Hepatocyte (in vitro differentiated cells): ENCODE data around the gene GNAO1. TPM values are rescaled to one million over a fixed set of nuclear protein-coding genes. Genes with fewer than 3 reads are reported as not detected.

ENCODE experiments used
- DNase-seq: peaks from one replicate; pipeline ENCODE4 v3.0.0-alpha.2; 2016; ENCODE audit warnings: low spot score
- H2AFZ ChIP-seq: fragments of 200-600 bp; sonication (generic); 2 replicates; pipeline ENCODE4 v1.6.0; 2016; ENCODE audit warnings: antibody characterized with exemption, mild to moderate bottlenecking
- H3K27ac ChIP-seq: fragments of 200-600 bp; sonication (generic); 2 replicates; pipeline ENCODE4 v1.5.1; 2016; ENCODE audit warnings: mild to moderate bottlenecking
- H3K27me3 ChIP-seq: fragments of 200-600 bp; sonication (generic); 2 replicates; pipeline ENCODE4 v1.6.1; 2016
- H3K36me3 ChIP-seq: fragments of 200-600 bp; sonication (generic); replicated peaks from 2 replicates; pipeline ENCODE4 v1.5.1; 2016; ENCODE audit warnings: low read depth; ENCODE audit not compliant: insufficient read depth
- H3K4me1 ChIP-seq: fragments of 200-600 bp; sonication (generic); 2 replicates; pipeline ENCODE4 v1.5.1; 2016; ENCODE audit warnings: mild to moderate bottlenecking, moderate library complexity; ENCODE audit not compliant: insufficient read depth
- H3K4me2 ChIP-seq: fragments of 200-600 bp; sonication (generic); 2 replicates; pipeline ENCODE4 v1.6.0; 2016
- H3K4me3 ChIP-seq: fragments of 200-600 bp; sonication (generic); 2 replicates; pipeline ENCODE4 v1.5.1; 2016; ENCODE audit warnings: mild to moderate bottlenecking
- H3K79me2 ChIP-seq: fragments of 200-600 bp; sonication (generic); 2 replicates; pipeline ENCODE4 v1.6.0; 2017; ENCODE audit warnings: mild to moderate bottlenecking
- H3K9me2 ChIP-seq: fragments of 200-600 bp; sonication (generic); replicated peaks from 2 replicates; pipeline ENCODE4 v1.6.0; 2017; ENCODE audit warnings: mild to moderate bottlenecking; ENCODE audit not compliant: insufficient read depth
- H3K9me3 ChIP-seq: fragments of 200-600 bp; sonication (generic); 2 replicates; pipeline ENCODE4 v1.5.1; 2016; ENCODE audit warnings: low read depth, mild to moderate bottlenecking
- H4K20me1 ChIP-seq: fragments of 200-600 bp; sonication (generic); 2 replicates; pipeline ENCODE4 v1.6.0; 2016; ENCODE audit warnings: mild to moderate bottlenecking; ENCODE audit not compliant: insufficient read depth, poor library complexity, severe bottlenecking
- EZH2 ChIP-seq: fragments of 200-600 bp; sonication (generic); IDR thresholded peaks from 2 replicates; pipeline ENCODE4 v1.6.1; 2016; ENCODE audit warnings: antibody characterized with exemption, mild to moderate bottlenecking, borderline replicate concordance
- EZH2phosphoT487 ChIP-seq: fragments of 200-600 bp; sonication (generic); IDR thresholded peaks from one replicate; pipeline ENCODE4 v1.6.1; 2018; ENCODE audit warnings: antibody characterized with exemption, mild to moderate bottlenecking, low read depth, moderate library complexity; ENCODE audit not compliant: unreplicated experiment, severe bottlenecking
- WGBS: methylation state at CpG from one replicate; pipeline ENCODE4 v1.1.6; 2016; ENCODE audit warnings: low lambda C conversion rate; ENCODE audit errors: missing lambda C conversion rate; 5-methylcytosine and 5-hydroxymethylcytosine counted together
- polyA plus RNA-seq: library from polyadenylated mRNA; unstranded; fragments of >200 nt; fragmentation: Nextera tagmentation; extraction: Ambion mirVana; gene quantifications from 2 replicates; pipeline ENCODE4 v1.2.1, GENCODE V29; 2016
- total RNA-seq: library from RNA; depleted of rRNA; stranded (reverse); fragments of >200 nt; gene quantifications from 2 replicates; pipeline ENCODE4 v1.2.3, GENCODE V29; 2014
- TF ChIP-seq, protein P1 (sequence below): fragments of 200-600 bp; sonication (generic); IDR thresholded peaks from 2 replicates; pipeline ENCODE4 v1.5.1; 2016; ENCODE audit warnings: antibody characterized with exemption, mild to moderate bottlenecking; ENCODE audit not compliant: poor library complexity

GNAO1 gene
- total and polyA plus RNA-seq, 2 experiments from 2014 or later, result 0.77 to 2.2 TPM

DNA sequence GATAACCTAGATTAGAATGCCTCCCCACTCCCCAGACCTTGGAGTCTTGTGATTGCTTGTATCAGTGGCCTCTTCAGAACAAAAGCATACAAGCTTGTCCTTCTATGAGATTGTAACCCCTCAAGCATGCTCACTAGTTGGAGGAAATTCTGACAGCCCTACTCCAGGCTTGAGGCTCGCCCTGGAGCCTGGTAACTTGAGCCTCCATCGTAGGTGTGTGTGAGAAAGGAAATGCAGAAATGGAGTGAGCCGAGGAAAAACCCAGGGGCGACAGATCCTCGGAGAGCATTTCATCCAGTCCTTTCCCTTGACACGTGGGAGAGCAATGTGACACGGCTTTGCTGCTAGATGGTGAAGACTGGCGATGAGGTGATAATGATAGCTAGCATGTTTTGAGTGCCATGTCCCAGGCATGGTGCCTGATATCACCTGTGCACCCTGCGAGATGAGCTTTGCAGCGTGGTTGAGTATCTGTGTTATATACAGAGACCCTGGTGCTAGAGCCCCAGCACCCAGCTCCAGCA lies 31.2 kb downstream of the GNAO1 start:
- no peak overlapping the region for H3K27ac ChIP-seq
- 53% methylated on average over 10 of the region's 10 CpGs for WGBS
- H3K9me3 ChIP-seq, result no peaks in the 10 kb centered on the region
- H4K20me1 ChIP-seq, result no peaks in the 10 kb centered on the region
- no peaks in the 10 kb centered on the region for H3K9me2 ChIP-seq
- DNase-seq, result no peak
- no peaks in the 10 kb centered on the region for H3K4me1 ChIP-seq
- TF ChIP-seq EZH2phosphoT487, result no peak
- TF ChIP-seq EZH2, result no peak
- TF ChIP-seq, protein P1, sequence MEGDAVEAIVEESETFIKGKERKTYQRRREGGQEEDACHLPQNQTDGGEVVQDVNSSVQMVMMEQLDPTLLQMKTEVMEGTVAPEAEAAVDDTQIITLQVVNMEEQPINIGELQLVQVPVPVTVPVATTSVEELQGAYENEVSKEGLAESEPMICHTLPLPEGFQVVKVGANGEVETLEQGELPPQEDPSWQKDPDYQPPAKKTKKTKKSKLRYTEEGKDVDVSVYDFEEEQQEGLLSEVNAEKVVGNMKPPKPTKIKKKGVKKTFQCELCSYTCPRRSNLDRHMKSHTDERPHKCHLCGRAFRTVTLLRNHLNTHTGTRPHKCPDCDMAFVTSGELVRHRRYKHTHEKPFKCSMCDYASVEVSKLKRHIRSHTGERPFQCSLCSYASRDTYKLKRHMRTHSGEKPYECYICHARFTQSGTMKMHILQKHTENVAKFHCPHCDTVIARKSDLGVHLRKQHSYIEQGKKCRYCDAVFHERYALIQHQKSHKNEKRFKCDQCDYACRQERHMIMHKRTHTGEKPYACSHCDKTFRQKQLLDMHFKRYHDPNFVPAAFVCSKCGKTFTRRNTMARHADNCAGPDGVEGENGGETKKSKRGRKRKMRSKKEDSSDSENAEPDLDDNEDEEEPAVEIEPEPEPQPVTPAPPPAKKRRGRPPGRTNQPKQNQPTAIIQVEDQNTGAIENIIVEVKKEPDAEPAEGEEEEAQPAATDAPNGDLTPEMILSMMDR, result no peak
- no peaks in the 10 kb centered on the region for H3K27me3 ChIP-seq
- H3K79me2 ChIP-seq, result no peaks in the 10 kb centered on the region
- no peak overlapping the region for H3K4me3 ChIP-seq
- no peaks in the 10 kb centered on the region for H3K36me3 ChIP-seq
- H2AFZ ChIP-seq, result no peak overlapping the region
- H3K4me2 ChIP-seq, result no peak overlapping the region

- Histone ChIP-seq H3K4me3 (no peak overlapping the region), H3K36me3 (no peaks in the 10 kb centered on the region), H3K9me2 (no peaks in the 10 kb centered on the region), H3K4me2 (no peak overlapping the region), H3K9me3 (no peaks in the 10 kb centered on the region), H3K4me1 (no peaks in the 10 kb centered on the region), H3K27ac (no peak overlapping the region), H2AFZ (no peak overlapping the region), H3K79me2 (no peaks in the 10 kb centered on the region), H4K20me1 (no peaks in the 10 kb centered on the region), H3K27me3 (no peaks in the 10 kb centered on the region)
- TF ChIP-seq EZH2phosphoT487 (no peak), EZH2 (no peak)
- TF ChIP-seq, protein P1, result no peak
- no peak for DNase-seq
- 76% methylated on average over 2 of the region's 2 CpGs for WGBS
These were observed 33.9 kb downstream of the GNAO1 start for GRCh38 chr16:56225017-56225742.

GRCh38 chr16:56226187-56226586 lies 34.9 kb downstream of the GNAO1 start:
- H2AFZ ChIP-seq, result no peak overlapping the region
- H3K27ac ChIP-seq, result no peak overlapping the region
- no peaks in the 10 kb centered on the region for H3K27me3 ChIP-seq
- H4K20me1 ChIP-seq, result no peaks in the 10 kb centered on the region
- no peak overlapping the region for H3K4me2 ChIP-seq
- no peaks in the 10 kb centered on the region for H3K9me3 ChIP-seq
- 89% methylated on average over 2 of the region's 2 CpGs for WGBS
- no peaks in the 10 kb centered on the region for H3K36me3 ChIP-seq
- no peaks in the 10 kb centered on the region for H3K4me1 ChIP-seq
- TF ChIP-seq, protein P1, result no peak
- TF ChIP-seq EZH2phosphoT487 (no peak), EZH2 (no peak)
- no peaks in the 10 kb centered on the region for H3K9me2 ChIP-seq
- no peak overlapping the region for H3K4me3 ChIP-seq
- H3K79me2 ChIP-seq, result no peaks in the 10 kb centered on the region
- no peak for DNase-seq
